Caco-2 (cell line): ENCODE measurements around the gene WDR82. TPM values are rescaled to one million over a fixed set of nuclear protein-coding genes. Genes with fewer than 3 reads are reported as not detected.

Source experiments
- BruUV-seq: library from RNA; stranded (reverse); fragments of 400-500 nt; replicated peaks from 2 replicates; lab custom pipeline; 2021; lab: Mats Ljungman, UMichigan
- CTCF ChIA-PET: fragments of 300-600 bp; sonication (Branson Sonifier 250); formaldehyde crosslinking; loops from one replicate; lab custom pipeline; 2022; ENCODE audit warnings: antibody characterized with exemption; lab: Charles Lee
- POLR2A ChIA-PET: fragments of 300-600 bp; sonication (Branson Sonifier 250); formaldehyde crosslinking; loops from one replicate; lab custom pipeline; 2022; ENCODE audit warnings: antibody characterized with exemption; lab: Charles Lee
- DNase-seq, 2 experiments: peaks; one replicate each; pipeline versions ENCODE4 v3.0.0 to v3.0.0-alpha.2; 2020 to 2022
- H3K27me3 ChIP-seq: replicated peaks from 2 replicates; pipeline ENCODE4 v1.6.0; 2011; ENCODE audit warnings: low read length; ENCODE audit not compliant: control insufficient read depth, insufficient read depth
- H3K36me3 ChIP-seq: 2 replicates; pipeline ENCODE4 v1.5.1; 2011; ENCODE audit warnings: low read length; ENCODE audit not compliant: control insufficient read depth, insufficient read depth
- H3K4me1 ChIP-seq: fragments of 250-450 bp; sonication (Bioruptor Pico); 2 replicates; pipeline ENCODE4 v1.5.1; 2020; ENCODE audit warnings: mild to moderate bottlenecking
- H3K4me3 ChIP-seq: 2 replicates; pipeline ENCODE4 v1.5.1; 2011; ENCODE audit warnings: low read depth, mild to moderate bottlenecking, control low read depth, low read length
- H3K9me3 ChIP-seq: fragments of 250-450 bp; sonication (Bioruptor Pico); 2 replicates; pipeline ENCODE4 v1.5.1; 2020; ENCODE audit warnings: mild to moderate bottlenecking, moderate library complexity
- H3K27ac Mint-ChIP-seq: one replicate; pipeline ENCODE4 v1.8.0; 2022; ENCODE audit warnings: mixed read lengths; ENCODE audit not compliant: unreplicated experiment
- H3K27me3 Mint-ChIP-seq: one replicate; pipeline ENCODE4 v1.8.0; 2022; ENCODE audit warnings: mixed read lengths; ENCODE audit not compliant: insufficient read depth, unreplicated experiment
- H3K36me3 Mint-ChIP-seq: one replicate; pipeline ENCODE4 v1.8.0; 2022; ENCODE audit warnings: mild to moderate bottlenecking, mixed read lengths; ENCODE audit not compliant: insufficient read depth, unreplicated experiment
- H3K4me1 Mint-ChIP-seq: one replicate; pipeline ENCODE4 v1.8.0; 2022; ENCODE audit warnings: low read depth, mixed read lengths; ENCODE audit not compliant: unreplicated experiment
- H3K4me3 Mint-ChIP-seq: one replicate; pipeline ENCODE4 v1.8.0; 2022; ENCODE audit warnings: mild to moderate bottlenecking, moderate library complexity, mixed read lengths; ENCODE audit not compliant: unreplicated experiment
- H3K9me3 Mint-ChIP-seq: one replicate; pipeline ENCODE4 v1.8.0; 2022; ENCODE audit warnings: mixed read lengths; ENCODE audit not compliant: unreplicated experiment
- CTCF ChIP-seq, 2 experiments: fragments of 200-600 bp in 1 of 2; IDR thresholded peaks; 1 replicate in 1 of 2; 2 replicates in 1 of 2; pipeline versions ENCODE4 v1.5.1 to v1.8.0; 2011 to 2022; ENCODE audit warnings: antibody characterized with exemption in 1 of 2, control low read depth in 1 of 2, inconsistent platforms in 1 of 2, low read depth in 1 of 2, low read length in 1 of 2, mild to moderate bottlenecking in 1 of 2, moderate library complexity in 1 of 2; ENCODE audit not compliant: insufficient read depth in 1 of 2, severe bottlenecking in 1 of 2, unreplicated experiment in 1 of 2
- intact Hi-C: fragments of 100-400 bp; cut with micrococcal nuclease; formaldehyde crosslinking; loops from one replicate; pipeline ENCODE4 v1.10.0; 2022; ENCODE audit not compliant: unreplicated experiment
- total RNA-seq: library from RNA; stranded (reverse); gene quantifications from 2 replicates; pipeline ENCODE4 v1.2.3, GENCODE V29; 2022

WDR82 gene
- total RNA-seq, 1 experiment from 2014 or later: 67.1 TPM

GRCh38 chr3:52290596-52291507 lies 12.4 kb upstream of the WDR82 start:
- no peak for TF ChIP-seq CTCF (IDR thresholded peaks at IDR 0.05; ENCODE audit: insufficient read depth in 1 of 2, low read depth in 1 of 2, low read length in 1 of 2, severe bottlenecking in 1 of 2, unreplicated experiment in 1 of 2)
- DNase-seq: peak in 1 of 2 experiments; percentile 34
- ChIA-PET CTCF (interaction anchor here (0.6 to 2.2 kb wide), 9 partner anchors 9 to 295 kb away, joined by 3 to 16 read pairs (median 4); partner anchors contain the start of genes RPL29 and WDR82), POLR2A (interaction anchor here (1.1 to 2.0 kb wide), 4 partner anchors 12 to 136 kb away, joined by 3 to 18 read pairs (median 6); partner anchors contain the start of gene WDR82)
- Histone ChIP-seq H3K4me3 (peak overlapping the region; percentile 89), H3K4me1 (peaks cover 29% of the 10 kb centered on the region), H3K9me3 (no peaks in the 10 kb centered on the region), H3K27me3 (no peaks in the 10 kb centered on the region), H3K36me3 (peaks cover 12% of the 10 kb centered on the region)
- Mint-ChIP-seq H3K4me1 (peaks cover 31% of the 10 kb centered on the region), H3K9me3 (no peaks in the 10 kb centered on the region), H3K27ac (peak overlapping the region; percentile 100), H3K27me3 (no peaks in the 10 kb centered on the region), H3K4me3 (peak overlapping the region; percentile 80), H3K36me3 (peaks cover 51% of the 10 kb centered on the region)
- no TSS peak for BruUV-seq
- intact Hi-C loops: loop anchor here (1.0 kb wide), 1 partner anchor 48 kb away; no protein-coding TSS in a partner anchor

- H3K9me3 Mint-ChIP-seq: no peaks in the 10 kb centered on the region
- Histone ChIP-seq H3K9me3 (no peaks in the 10 kb centered on the region), H3K4me1 (peaks cover 33% of the 10 kb centered on the region), H3K27me3 (no peaks in the 10 kb centered on the region), H3K36me3 (peaks cover 12% of the 10 kb centered on the region), H3K4me3 (peak overlapping the region; percentile 89)
- ChIA-PET CTCF (interaction anchor here (0.6 to 2.2 kb wide), 12 partner anchors 10 to 294 kb away, joined by 3 to 16 read pairs (median 4); partner anchors contain the start of genes PPM1M, RPL29 and WDR82), POLR2A (interaction anchor here (1.0 to 2.0 kb wide), 8 partner anchors 8 to 135 kb away, joined by 3 to 18 read pairs (median 4); partner anchors contain the start of genes PPM1M and WDR82)
- TSS peak; percentile 53 for BruUV-seq
- no peaks in the 10 kb centered on the region for H3K27me3 Mint-ChIP-seq
- peaks cover 27% of the 10 kb centered on the region for H3K4me1 Mint-ChIP-seq
- TF ChIP-seq CTCF (IDR thresholded peaks at IDR 0.05; ENCODE audit: insufficient read depth in 1 of 2, low read depth in 1 of 2, low read length in 1 of 2, severe bottlenecking in 1 of 2, unreplicated experiment in 1 of 2): no peak
- DNase-seq: peak; percentile 93 to 96
- intact Hi-C loops: loop anchor here (1.0 to 2.0 kb wide), 3 partner anchors 12 to 51 kb away; partner anchors contain the start of genes TWF2 and WDR82
- peak overlapping the region; percentile 100 for H3K27ac Mint-ChIP-seq
- peaks cover 51% of the 10 kb centered on the region for H3K36me3 Mint-ChIP-seq
- H3K4me3 Mint-ChIP-seq: peak overlapping the region; percentile 80
These were observed 11.5 kb upstream of the WDR82 start for GRCh38 chr3:52289747-52290595.
